Measurements from ENCODE around the gene ELOVL3. TPM values are rescaled to one million over a fixed set of nuclear protein-coding genes. Genes with fewer than 3 reads are reported as not detected.
A peak's percentile ranks its signal among the peaks of the same experiment; 100 is the strongest.
"Not testable (repeated sequence)": the region's sequence is repeated elsewhere in the genome, so short reads cannot be mapped to it uniquely, and the experiment has no call there.

Gene ELOVL3
- total and polyA plus RNA-seq, 10 of the 15 experiments (the other 5 are each of a cell fraction or from before 2014, with no cell fraction given): 0.10 to 0.18 (median 0.11) TPM; not detected in 7

DNA sequence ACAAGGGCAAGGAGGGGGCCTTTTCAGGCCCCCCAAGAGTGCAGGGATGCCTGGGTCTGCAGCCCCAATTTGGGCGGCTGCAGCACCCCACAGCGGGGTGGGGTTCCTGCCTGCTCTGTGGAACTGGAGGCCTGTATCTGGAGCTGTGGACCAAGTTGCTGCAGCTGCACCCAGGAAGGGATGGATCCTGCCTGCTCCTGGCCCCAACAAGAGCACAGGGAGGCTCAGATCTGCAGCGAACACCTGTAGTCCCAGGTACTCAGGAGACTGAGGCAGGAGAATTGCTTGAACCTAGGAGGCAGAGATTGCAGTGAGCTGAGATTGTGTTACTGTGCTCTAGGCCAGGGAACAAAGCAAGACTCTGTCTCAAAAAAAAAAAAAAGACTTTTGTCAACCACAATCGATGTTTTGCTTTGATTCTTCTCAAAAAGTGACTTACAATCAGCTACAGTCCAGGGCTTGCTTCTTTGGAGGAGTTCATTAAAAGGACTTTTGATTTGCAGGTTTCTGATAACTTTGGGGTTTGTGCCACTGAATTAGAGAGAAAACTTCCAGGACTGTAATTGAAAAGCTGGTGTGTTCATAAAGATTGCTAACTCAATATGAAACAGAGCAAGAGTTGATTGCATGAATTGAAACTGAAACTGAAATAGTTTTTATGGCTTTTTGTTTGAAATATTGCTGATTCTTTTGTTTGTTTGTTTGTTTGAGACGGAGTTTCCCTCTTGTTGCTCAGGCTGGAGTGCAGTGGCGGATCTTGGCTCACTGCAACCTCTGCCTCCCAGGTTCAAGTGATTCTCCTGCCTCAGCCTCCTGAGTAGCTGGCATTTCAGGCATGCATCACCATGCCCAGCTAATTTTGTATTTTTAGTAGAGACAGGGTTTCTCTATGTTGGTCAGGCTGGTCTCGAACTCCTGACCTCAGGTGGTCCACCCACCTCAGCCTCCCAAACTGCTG is 36.9 kb upstream of the ELOVL3 start:
- H3K9ac ChIP-seq (ENCODE audit: control insufficient read depth, insufficient read depth, low read length); H3K79me2 ChIP-seq (ENCODE audit: control insufficient read depth, insufficient read depth, low read length); H3K36me3 ChIP-seq (ENCODE audit: control insufficient read depth in 2 of 2, insufficient read depth in 2 of 2, low read length in 1 of 2); H3K4me3 ChIP-seq; H4K20me1 ChIP-seq (ENCODE audit: control insufficient read depth, insufficient read depth); H3K27me3 ChIP-seq (replicated peaks in 1 of 2; ENCODE audit: control insufficient read depth in 2 of 2, insufficient read depth in 2 of 2, low read length in 1 of 2); intact Hi-C loops (cut with micrococcal nuclease; ENCODE audit: unreplicated experiment); in situ Hi-C loops (cut with MboI); BruUV-seq (replicated peaks); H3K9me3 ChIP-seq (replicated peaks; ENCODE audit: control insufficient read depth, insufficient read depth, low read length): not testable (repeated sequence)
- Histone ChIP-seq H3K27ac (ENCODE audit: control insufficient read depth, insufficient read depth) (peak overlapping the region; percentile 53), H3K4me1 (ENCODE audit: control insufficient read depth, insufficient read depth, low read length) (peaks cover 11% of the 10 kb centered on the region), H2AFZ (ENCODE audit: control insufficient read depth, low read depth, low read length) (peak overlapping the region; percentile 54), H3K4me2 (ENCODE audit: control insufficient read depth, insufficient read depth) (peak overlapping the region; percentile 60)
- WGBS (ENCODE audit: insufficient coverage, insufficient replicate concordance, low lambda C conversion rate, missing lambda C conversion rate): 41% methylated on average over 7 of the region's 7 CpGs
- ATAC-seq (peak; percentile 89), FAIRE-seq (peak; percentile 76), DNase-seq (ENCODE audit: low read depth, low spot score) (peak; percentile 54)
- CTCF ChIA-PET: interaction anchor here (0.6 to 6.6 kb wide), 9 partner anchors 10 to 163 kb away, joined by 3 to 61 read pairs (median 3); no protein-coding TSS in a partner anchor
- TF ChIP-seq ZNF217 (IDR thresholded peaks at IDR 0.05) (0 out of 2 replicates have a peak, but pooled peaks have one; percentile 42), IKZF2 (IDR thresholded peaks at IDR 0.05) (peak; percentile 53 to 58; a peak in 3 of 4 replicates), IKZF1 (conservative IDR thresholded peaks at IDR 0.05) (0 out of 2 replicates have a peak, but pooled peaks have one; percentile 14), NFIC (IDR thresholded peaks at IDR 0.05; ENCODE audit: low read depth, low read length) (0 out of 2 replicates have a peak, but pooled peaks have one; percentile 38), JUNB (IDR thresholded peaks at IDR 0.05) (peak; percentile 77), DPF2 (IDR thresholded peaks at IDR 0.05) (peak; percentile 70; the same call in 1 of the 2 replicates), MTA2 (IDR thresholded peaks at IDR 0.05; ENCODE audit: low read depth) (peak; percentile 58), ZNF384 (IDR thresholded peaks at IDR 0.05; ENCODE audit: borderline replicate concordance, low read depth, low read length) (peak; percentile 43; the same call in 1 of the 2 replicates), HDGF (IDR thresholded peaks at IDR 0.05) (0 out of 2 replicates have a peak, but pooled peaks have one; percentile 41), NBN (IDR thresholded peaks at IDR 0.05) (peak; percentile 58; the same call in 1 of the 2 replicates), ATF7 (IDR thresholded peaks at IDR 0.05; ENCODE audit: low read depth) (peak; percentile 41; the same call in 1 of the 2 replicates), CHD4 (IDR thresholded peaks at IDR 0.05) (0 out of 2 replicates have a peak, but pooled peaks have one; percentile 88), BCL11A (IDR thresholded peaks at IDR 0.05; ENCODE audit: low read depth, low read length) (peak; percentile 23; the same call in 1 of the 2 replicates)
- TF ChIP-seq, protein P1, sequence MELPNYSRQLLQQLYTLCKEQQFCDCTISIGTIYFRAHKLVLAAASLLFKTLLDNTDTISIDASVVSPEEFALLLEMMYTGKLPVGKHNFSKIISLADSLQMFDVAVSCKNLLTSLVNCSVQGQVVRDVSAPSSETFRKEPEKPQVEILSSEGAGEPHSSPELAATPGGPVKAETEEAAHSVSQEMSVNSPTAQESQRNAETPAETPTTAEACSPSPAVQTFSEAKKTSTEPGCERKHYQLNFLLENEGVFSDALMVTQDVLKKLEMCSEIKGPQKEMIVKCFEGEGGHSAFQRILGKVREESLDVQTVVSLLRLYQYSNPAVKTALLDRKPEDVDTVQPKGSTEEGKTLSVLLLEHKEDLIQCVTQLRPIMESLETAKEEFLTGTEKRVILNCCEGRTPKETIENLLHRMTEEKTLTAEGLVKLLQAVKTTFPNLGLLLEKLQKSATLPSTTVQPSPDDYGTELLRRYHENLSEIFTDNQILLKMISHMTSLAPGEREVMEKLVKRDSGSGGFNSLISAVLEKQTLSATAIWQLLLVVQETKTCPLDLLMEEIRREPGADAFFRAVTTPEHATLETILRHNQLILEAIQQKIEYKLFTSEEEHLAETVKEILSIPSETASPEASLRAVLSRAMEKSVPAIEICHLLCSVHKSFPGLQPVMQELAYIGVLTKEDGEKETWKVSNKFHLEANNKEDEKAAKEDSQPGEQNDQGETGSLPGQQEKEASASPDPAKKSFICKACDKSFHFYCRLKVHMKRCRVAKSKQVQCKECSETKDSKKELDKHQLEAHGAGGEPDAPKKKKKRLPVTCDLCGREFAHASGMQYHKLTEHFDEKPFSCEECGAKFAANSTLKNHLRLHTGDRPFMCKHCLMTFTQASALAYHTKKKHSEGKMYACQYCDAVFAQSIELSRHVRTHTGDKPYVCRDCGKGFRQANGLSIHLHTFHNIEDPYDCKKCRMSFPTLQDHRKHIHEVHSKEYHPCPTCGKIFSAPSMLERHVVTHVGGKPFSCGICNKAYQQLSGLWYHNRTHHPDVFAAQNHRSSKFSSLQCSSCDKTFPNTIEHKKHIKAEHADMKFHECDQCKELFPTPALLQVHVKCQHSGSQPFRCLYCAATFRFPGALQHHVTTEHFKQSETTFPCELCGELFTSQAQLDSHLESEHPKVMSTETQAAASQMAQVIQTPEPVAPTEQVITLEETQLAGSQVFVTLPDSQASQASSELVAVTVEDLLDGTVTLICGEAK (IDR thresholded peaks at IDR 0.05; ENCODE audit: borderline replicate concordance): peak; percentile 89
- TF ChIP-seq, protein P2, sequence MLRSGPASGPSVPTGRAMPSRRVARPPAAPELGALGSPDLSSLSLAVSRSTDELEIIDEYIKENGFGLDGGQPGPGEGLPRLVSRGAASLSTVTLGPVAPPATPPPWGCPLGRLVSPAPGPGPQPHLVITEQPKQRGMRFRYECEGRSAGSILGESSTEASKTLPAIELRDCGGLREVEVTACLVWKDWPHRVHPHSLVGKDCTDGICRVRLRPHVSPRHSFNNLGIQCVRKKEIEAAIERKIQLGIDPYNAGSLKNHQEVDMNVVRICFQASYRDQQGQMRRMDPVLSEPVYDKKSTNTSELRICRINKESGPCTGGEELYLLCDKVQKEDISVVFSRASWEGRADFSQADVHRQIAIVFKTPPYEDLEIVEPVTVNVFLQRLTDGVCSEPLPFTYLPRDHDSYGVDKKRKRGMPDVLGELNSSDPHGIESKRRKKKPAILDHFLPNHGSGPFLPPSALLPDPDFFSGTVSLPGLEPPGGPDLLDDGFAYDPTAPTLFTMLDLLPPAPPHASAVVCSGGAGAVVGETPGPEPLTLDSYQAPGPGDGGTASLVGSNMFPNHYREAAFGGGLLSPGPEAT (IDR thresholded peaks at IDR 0.05; ENCODE audit: low read depth): peak; percentile 49; the same call in 1 of the 2 replicates
- TF ChIP-seq, protein P3, sequence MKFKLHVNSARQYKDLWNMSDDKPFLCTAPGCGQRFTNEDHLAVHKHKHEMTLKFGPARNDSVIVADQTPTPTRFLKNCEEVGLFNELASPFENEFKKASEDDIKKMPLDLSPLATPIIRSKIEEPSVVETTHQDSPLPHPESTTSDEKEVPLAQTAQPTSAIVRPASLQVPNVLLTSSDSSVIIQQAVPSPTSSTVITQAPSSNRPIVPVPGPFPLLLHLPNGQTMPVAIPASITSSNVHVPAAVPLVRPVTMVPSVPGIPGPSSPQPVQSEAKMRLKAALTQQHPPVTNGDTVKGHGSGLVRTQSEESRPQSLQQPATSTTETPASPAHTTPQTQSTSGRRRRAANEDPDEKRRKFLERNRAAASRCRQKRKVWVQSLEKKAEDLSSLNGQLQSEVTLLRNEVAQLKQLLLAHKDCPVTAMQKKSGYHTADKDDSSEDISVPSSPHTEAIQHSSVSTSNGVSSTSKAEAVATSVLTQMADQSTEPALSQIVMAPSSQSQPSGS (IDR thresholded peaks at IDR 0.05; ENCODE audit: low read length): 0 out of 2 replicates have a peak, but pooled peaks have one; percentile 24
- SMC1A ChIA-PET (ENCODE audit: uncharacterized antibody, unreplicated experiment): interaction anchor here (0.6 to 1.9 kb wide), 11 partner anchors 10 to 290 kb away, joined by 3 to 7 read pairs (median 4); no protein-coding TSS in a partner anchor
- POLR2A ChIA-PET: interaction anchor here (0.6 to 1.2 kb wide), 9 partner anchors 11 to 763 kb away, joined by 3 to 6 read pairs (median 4); partner anchors contain the start of gene NOLC1
- RAD21 ChIA-PET (ENCODE audit: unreplicated experiment): interaction anchor here (0.8 to 1.1 kb wide), 3 partner anchors 10 to 40 kb away, joined by 3 to 7 read pairs (median 3); no protein-coding TSS in a partner anchor
